Mesendoderm (in vitro differentiated cells): ENCODE results near the gene ERFL.
"Not testable (repeated sequence)": the region's sequence is repeated elsewhere in the genome, so short reads cannot be mapped to it uniquely, and the experiment has no call there.

ENCODE experiments used
- DNase-seq: peaks from one replicate; pipeline ENCODE4 v3.0.0; 2013
- H2AK5ac ChIP-seq: 2 replicates; pipeline ENCODE4 v1.6.1; 2013; ENCODE audit warnings: low read length, inconsistent platforms
- H2BK120ac ChIP-seq: 2 replicates; pipeline ENCODE4 v1.6.1; 2013; ENCODE audit warnings: low read depth, mild to moderate bottlenecking, low read length, moderate library complexity, mixed read lengths
- H2BK15ac ChIP-seq: replicated peaks from 2 replicates; pipeline ENCODE4 v1.6.1; 2013; ENCODE audit warnings: low read depth, mild to moderate bottlenecking, moderate library complexity
- H2BK5ac ChIP-seq: 2 replicates; pipeline ENCODE4 v1.6.1; 2013; ENCODE audit warnings: low read length, inconsistent platforms
- H3K18ac ChIP-seq: 2 replicates; pipeline ENCODE4 v1.6.1; 2013; ENCODE audit warnings: mild to moderate bottlenecking, low read length, mixed read lengths
- H3K23ac ChIP-seq: one replicate; pipeline ENCODE4 v1.6.1; 2013; ENCODE audit warnings: low read length
- H3K27ac ChIP-seq: 2 replicates; pipeline ENCODE4 v1.5.1; 2013; ENCODE audit warnings: low read depth, mild to moderate bottlenecking, inconsistent platforms, low read length, moderate library complexity
- H3K27me3 ChIP-seq: 2 replicates; pipeline ENCODE4 v1.6.1; 2013; ENCODE audit warnings: low read length, control low read depth, mild to moderate bottlenecking, inconsistent platforms; ENCODE audit not compliant: insufficient read depth, poor library complexity
- H3K36me3 ChIP-seq: 2 replicates; pipeline ENCODE4 v1.6.1; 2013; ENCODE audit warnings: low read length, inconsistent platforms; ENCODE audit not compliant: control insufficient read depth, insufficient read depth
- H3K4ac ChIP-seq: one replicate; pipeline ENCODE4 v1.6.1; 2013; ENCODE audit warnings: low read depth, mild to moderate bottlenecking, low read length, moderate library complexity
- H3K4me1 ChIP-seq: 2 replicates; pipeline ENCODE4 v1.6.1; 2013; ENCODE audit warnings: low read depth, low read length, inconsistent platforms; ENCODE audit not compliant: control insufficient read depth
- H3K4me2 ChIP-seq: 2 replicates; pipeline ENCODE4 v1.6.1; 2013; ENCODE audit warnings: low read length
- H3K4me3 ChIP-seq: 2 replicates; pipeline ENCODE4 v1.5.1; 2013; ENCODE audit warnings: mild to moderate bottlenecking, low read length
- H3K56ac ChIP-seq: one replicate; pipeline ENCODE4 v1.6.1; 2013; ENCODE audit warnings: low read length
- H3K79me1 ChIP-seq: 2 replicates; pipeline ENCODE4 v1.6.1; 2013; ENCODE audit warnings: low read length, inconsistent platforms
- H3K79me2 ChIP-seq: 2 replicates; pipeline ENCODE4 v1.6.1; 2013; ENCODE audit warnings: mild to moderate bottlenecking, low read length; ENCODE audit not compliant: control insufficient read depth, insufficient read depth
- H3K9ac ChIP-seq: 2 replicates; pipeline ENCODE4 v1.6.1; 2013; ENCODE audit warnings: low read length, inconsistent platforms
- H4K5ac ChIP-seq: one replicate; pipeline ENCODE4 v1.6.1; 2013; ENCODE audit warnings: low read length
- H4K8ac ChIP-seq: one replicate; pipeline ENCODE4 v1.6.1; 2013; ENCODE audit warnings: low read depth, mild to moderate bottlenecking, control low read depth, low read length, moderate library complexity
- WGBS: extraction: QIAGEN DNeasy Blood & Tissue Kit; methylation state at CpG from one replicate; pipeline ENCODE4 v1.1.7; 2013; ENCODE audit warnings: low lambda C conversion rate, missing lambda C conversion rate; ENCODE audit not compliant: insufficient coverage; ENCODE audit errors: extremely low coverage; 5-methylcytosine and 5-hydroxymethylcytosine counted together

ERFL gene

DNA sequence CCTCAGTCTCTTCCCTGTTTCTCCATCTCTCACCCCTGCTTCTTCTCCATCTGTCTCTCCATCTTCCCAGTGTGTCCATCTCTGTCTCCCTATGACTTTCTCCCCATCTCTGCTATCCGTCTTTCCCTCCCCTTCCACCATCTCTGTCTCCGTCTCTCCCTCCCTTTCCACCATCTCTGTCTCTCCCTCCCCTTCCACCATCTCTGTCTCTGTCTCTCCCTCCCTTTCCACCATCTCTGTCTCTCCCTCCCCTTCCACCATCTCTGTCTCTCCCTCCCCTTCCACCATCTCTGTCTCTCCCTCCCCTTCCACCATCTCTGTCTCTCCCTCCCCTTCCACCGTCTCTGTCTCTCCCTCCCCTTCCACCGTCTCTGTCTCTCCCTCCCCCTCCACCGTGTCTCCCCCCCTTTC, 13.8 kb downstream of the ERFL start:
- H2BK120ac ChIP-seq, H3K4me3 ChIP-seq, H2BK15ac ChIP-seq, H2BK5ac ChIP-seq, H3K4me1 ChIP-seq, H3K56ac ChIP-seq, H3K79me1 ChIP-seq, H3K36me3 ChIP-seq, H4K8ac ChIP-seq, H3K79me2 ChIP-seq, H2AK5ac ChIP-seq, DNase-seq, H3K18ac ChIP-seq, H3K27ac ChIP-seq, H3K23ac ChIP-seq, H4K5ac ChIP-seq, H3K4me2 ChIP-seq, H3K4ac ChIP-seq, H3K9ac ChIP-seq: not testable (repeated sequence)
- H3K27me3 ChIP-seq = peaks cover 44% of the 10 kb centered on the region
- WGBS = no CpG with 5 or more reads among the region's 5 CpGs

- Histone ChIP-seq H2BK5ac (no peak overlapping the region), H2BK120ac (no peak overlapping the region), H3K79me2 (no peaks in the 10 kb centered on the region), H3K36me3 (no peaks in the 10 kb centered on the region), H3K18ac (no peak overlapping the region), H2BK15ac (no peak overlapping the region), H3K4ac (no peak overlapping the region), H3K79me1 (no peaks in the 10 kb centered on the region), H2AK5ac (no peak overlapping the region), H3K4me1 (no peaks in the 10 kb centered on the region), H3K4me3 (no peak overlapping the region), H3K56ac (no peak overlapping the region), H4K8ac (no peak overlapping the region), H3K9ac (no peak overlapping the region), H3K23ac (no peak overlapping the region), H3K4me2 (no peak overlapping the region), H4K5ac (no peak overlapping the region), H3K27me3 (peaks cover 44% of the 10 kb centered on the region), H3K27ac (no peak overlapping the region)
- DNase-seq = no peak
- WGBS = no CpG with 5 or more reads among the region's 21 CpGs
These were observed 14.5 kb downstream of the ERFL start for GRCh38 chr19:41913538-41914423.

DNA sequence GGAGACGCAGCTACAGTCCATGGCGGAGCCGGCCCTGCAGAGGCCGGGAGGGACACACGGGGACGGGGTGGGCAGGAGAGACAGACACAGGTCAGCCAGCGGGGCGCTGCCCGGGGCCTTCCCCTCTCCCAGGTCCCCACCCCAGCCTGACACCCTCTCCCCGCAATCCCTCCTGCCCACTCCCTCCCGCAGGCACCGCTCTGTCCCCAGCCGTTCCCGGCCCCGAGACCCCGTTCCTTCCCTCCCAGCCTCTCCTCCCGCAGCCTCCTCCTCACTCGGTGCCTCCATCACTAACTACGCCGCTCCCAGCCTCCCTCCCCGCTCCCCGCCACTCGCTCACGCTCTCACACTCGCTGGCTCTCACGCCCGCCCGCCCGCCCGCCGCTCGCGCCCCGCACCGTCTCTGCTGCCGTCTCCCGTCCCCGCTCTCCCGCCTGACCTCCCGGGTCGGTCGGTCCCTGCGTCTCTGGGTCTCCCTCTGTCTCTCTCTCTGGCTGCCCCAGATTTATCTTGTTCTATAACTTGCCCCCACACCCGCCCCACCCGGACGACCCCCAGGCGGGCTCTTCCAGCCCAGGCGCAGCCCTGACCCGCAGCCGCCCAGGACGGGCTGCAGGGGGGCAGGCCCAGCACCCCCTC, 15.2 kb downstream of the ERFL start:
- Histone ChIP-seq H4K5ac (no peak overlapping the region), H2BK15ac (no peak overlapping the region), H3K4me1 (no peaks in the 10 kb centered on the region), H3K23ac (no peak overlapping the region), H3K27ac (no peak overlapping the region), H3K18ac (no peak overlapping the region), H3K79me1 (no peaks in the 10 kb centered on the region), H3K4me3 (no peak overlapping the region), H2BK120ac (no peak overlapping the region), H2AK5ac (no peak overlapping the region), H3K27me3 (peaks cover 44% of the 10 kb centered on the region), H3K36me3 (no peaks in the 10 kb centered on the region), H3K56ac (peak overlapping the region; percentile 64), H2BK5ac (no peak overlapping the region), H3K4ac (no peak overlapping the region), H3K4me2 (peak overlapping the region; percentile 42), H4K8ac (no peak overlapping the region), H3K9ac (no peak overlapping the region), H3K79me2 (no peaks in the 10 kb centered on the region)
- peak; percentile 42 for DNase-seq
- no CpG with 5 or more reads among the region's 51 CpGs for WGBS

- Histone ChIP-seq H3K79me2 (no peaks in the 10 kb centered on the region), H3K4ac (no peak overlapping the region), H3K27ac (no peak overlapping the region), H3K4me1 (no peaks in the 10 kb centered on the region), H3K79me1 (no peaks in the 10 kb centered on the region), H2BK5ac (no peak overlapping the region), H3K27me3 (peaks cover 44% of the 10 kb centered on the region), H3K36me3 (no peaks in the 10 kb centered on the region), H4K5ac (no peak overlapping the region), H3K4me2 (no peak overlapping the region), H3K4me3 (no peak overlapping the region), H3K18ac (no peak overlapping the region), H2AK5ac (no peak overlapping the region), H3K23ac (peak overlapping the region; percentile 66), H2BK120ac (no peak overlapping the region), H3K9ac (no peak overlapping the region), H4K8ac (no peak overlapping the region), H3K56ac (no peak overlapping the region), H2BK15ac (no peak overlapping the region)
- no CpG with 5 or more reads among the region's 29 CpGs for WGBS
- DNase-seq = no peak
These were observed 16.1 kb downstream of the ERFL start for GRCh38 chr19:41911889-41912731.

GRCh38 chr19:41910992-41911888, 17.0 kb downstream of the ERFL start:
- Histone ChIP-seq H2BK5ac (no peak overlapping the region), H3K79me2 (no peaks in the 10 kb centered on the region), H2BK15ac (no peak overlapping the region), H3K4me2 (no peak overlapping the region), H3K23ac (no peak overlapping the region), H3K9ac (no peak overlapping the region), H3K18ac (no peak overlapping the region), H3K36me3 (no peaks in the 10 kb centered on the region), H3K4ac (no peak overlapping the region), H3K4me1 (no peaks in the 10 kb centered on the region), H4K8ac (no peak overlapping the region), H3K4me3 (no peak overlapping the region), H3K27me3 (peaks cover 36% of the 10 kb centered on the region), H2AK5ac (no peak overlapping the region), H3K56ac (no peak overlapping the region), H3K27ac (no peak overlapping the region), H4K5ac (no peak overlapping the region), H3K79me1 (no peaks in the 10 kb centered on the region), H2BK120ac (no peak overlapping the region)
- DNase-seq = no peak
- no CpG with 5 or more reads among the region's 13 CpGs for WGBS
